Measurements from ENCODE around the gene BSCL2. TPM values are rescaled to one million over a fixed set of nuclear protein-coding genes. Genes with fewer than 3 reads are reported as not detected.

BSCL2 gene
- total and polyA plus RNA-seq, 2 of the 13 experiments (the other 11 are each of a cell fraction or from before 2014, with no cell fraction given): 19.5 to 21.1 TPM

DNA sequence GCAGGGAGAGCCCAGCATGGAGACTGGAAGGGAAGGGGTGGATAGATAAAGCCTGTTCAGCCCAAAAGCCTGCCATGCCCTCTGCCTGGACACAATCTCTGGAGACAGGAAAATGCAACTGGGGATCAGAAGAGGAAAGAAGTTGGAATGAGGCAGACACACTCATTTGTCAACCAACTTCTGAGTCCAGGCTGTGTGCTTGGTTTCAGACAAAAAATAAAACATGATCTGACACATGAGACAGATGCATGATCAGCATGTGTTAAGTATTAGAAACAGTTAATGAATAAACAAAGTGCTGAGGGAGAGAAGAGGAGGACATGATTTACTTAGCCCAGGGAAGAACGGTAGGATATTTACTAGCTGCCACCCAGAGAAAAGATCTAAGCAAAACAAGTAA is 18.7 kb downstream of the BSCL2 start (continued):
- TF ChIP-seq ZNF138 (CRISPR knock-in tag; IDR thresholded peaks at IDR 0.05; ENCODE audit: low read depth) (no peak), MZF1 (CRISPR knock-in tag; IDR thresholded peaks at IDR 0.05; ENCODE audit: borderline replicate concordance) (no peak), ASH2L (IDR thresholded peaks at IDR 0.05; ENCODE audit: insufficient read length, low read depth, low read length) (no peak)

GRCh38 chr11:62687508-62688396 is 19.5 kb downstream of the BSCL2 start:
- 97% methylated on average over 29 of the region's 74 CpGs for WGBS (ENCODE audit: low lambda C conversion rate)
- no peaks in the 10 kb centered on the region for H4K20me1 ChIP-seq (ENCODE audit: insufficient read depth, low read length)
- H2AFZ ChIP-seq (ENCODE audit: low read length): no peak overlapping the region
- no peaks in the 10 kb centered on the region for H3K79me2 ChIP-seq (ENCODE audit: insufficient read depth, low read length)
- H3K36me3 ChIP-seq (replicated peaks in 1 of 2; ENCODE audit: control insufficient read depth in 1 of 2, insufficient read depth in 2 of 2, low read length in 2 of 2): peaks cover 15 to 26% of the 10 kb centered on the region in 2 experiments
- no peak for FAIRE-seq
- H3K9ac ChIP-seq (ENCODE audit: insufficient read depth, low read depth, low read length): no peak overlapping the region
- no peaks in the 10 kb centered on the region for H3K9me3 ChIP-seq (ENCODE audit: low read length)
- H3K4me1 ChIP-seq (ENCODE audit: insufficient read depth, low read length): no peaks in the 10 kb centered on the region
- H3K4me3 ChIP-seq (replicated peaks in 1 of 3; ENCODE audit: insufficient read depth in 1 of 3, low read depth in 2 of 3, low read length in 3 of 3): no peak overlapping the region
- no peak overlapping the region for H3K4me2 ChIP-seq (ENCODE audit: low read depth, low read length)
- H3K27ac ChIP-seq (ENCODE audit: extremely low read length, insufficient read depth, low read length): no peak overlapping the region
- CTCF ChIA-PET (ENCODE audit: low intra/inter-chr PET ratio, low total read pairs): no interaction called here
- POLR2A ChIA-PET: no interaction called here
- peak; percentile 13; the same call in 2 of the 3 replicates for ATAC-seq
- in situ Hi-C loops (cut with HindIII; ENCODE audit: extremely low pct_ligation_motif_present, low pct_unique_long_range_greater_than_20kb) (no loop called here), intact Hi-C loops (cut with micrococcal nuclease; ENCODE audit: unreplicated experiment) (no loop called here)
- BruUV-seq (replicated peaks): no TSS peak
- no peak for DNase-seq (ENCODE audit: low spot score)
- H3K27me3 ChIP-seq (ENCODE audit: control insufficient read depth in 1 of 2, insufficient read depth in 2 of 2, low read length in 2 of 2): no peaks in the 10 kb centered on the region
- no peak for TF ChIP-seq SRY (CRISPR knock-in tag; IDR thresholded peaks at IDR 0.05)
- no peak for TF ChIP-seq FOXM1 (CRISPR knock-in tag; IDR thresholded peaks at IDR 0.05)
- TF ChIP-seq ZNF670 (CRISPR knock-in tag; IDR thresholded peaks at IDR 0.05; ENCODE audit: borderline replicate concordance): no peak
- TF ChIP-seq AHR (CRISPR knock-in tag; IDR thresholded peaks at IDR 0.05): no peak
- TF ChIP-seq ZBTB42 (CRISPR knock-in tag; IDR thresholded peaks at IDR 0.05): no peak
- no peak for TF ChIP-seq ZNF546 (CRISPR knock-in tag; conservative IDR thresholded peaks at IDR 0.05)
- no peak for TF ChIP-seq SRSF1 (optimal IDR thresholded peaks at IDR 0.05; ENCODE audit: low read depth, low read length)
- no peak for TF ChIP-seq NFIC (IDR thresholded peaks at IDR 0.05; ENCODE audit: low read length)
- no peak for TF ChIP-seq SCMH1 (CRISPR knock-in tag; IDR thresholded peaks at IDR 0.05; ENCODE audit: borderline replicate concordance)
- no peak for TF ChIP-seq ZSCAN12 (CRISPR knock-in tag; IDR thresholded peaks at IDR 0.05)
- no peak for TF ChIP-seq MTF1 (CRISPR knock-in tag; IDR thresholded peaks at IDR 0.05)
- no peak for TF ChIP-seq ZNF652 (CRISPR knock-in tag; IDR thresholded peaks at IDR 0.05; ENCODE audit: borderline replicate concordance, low read depth)
- TF ChIP-seq NONO (IDR thresholded peaks at IDR 0.05): no peak
- TF ChIP-seq NONO (CRISPR knock-in tag; conservative IDR thresholded peaks at IDR 0.05): no peak
- TF ChIP-seq, protein P1, sequence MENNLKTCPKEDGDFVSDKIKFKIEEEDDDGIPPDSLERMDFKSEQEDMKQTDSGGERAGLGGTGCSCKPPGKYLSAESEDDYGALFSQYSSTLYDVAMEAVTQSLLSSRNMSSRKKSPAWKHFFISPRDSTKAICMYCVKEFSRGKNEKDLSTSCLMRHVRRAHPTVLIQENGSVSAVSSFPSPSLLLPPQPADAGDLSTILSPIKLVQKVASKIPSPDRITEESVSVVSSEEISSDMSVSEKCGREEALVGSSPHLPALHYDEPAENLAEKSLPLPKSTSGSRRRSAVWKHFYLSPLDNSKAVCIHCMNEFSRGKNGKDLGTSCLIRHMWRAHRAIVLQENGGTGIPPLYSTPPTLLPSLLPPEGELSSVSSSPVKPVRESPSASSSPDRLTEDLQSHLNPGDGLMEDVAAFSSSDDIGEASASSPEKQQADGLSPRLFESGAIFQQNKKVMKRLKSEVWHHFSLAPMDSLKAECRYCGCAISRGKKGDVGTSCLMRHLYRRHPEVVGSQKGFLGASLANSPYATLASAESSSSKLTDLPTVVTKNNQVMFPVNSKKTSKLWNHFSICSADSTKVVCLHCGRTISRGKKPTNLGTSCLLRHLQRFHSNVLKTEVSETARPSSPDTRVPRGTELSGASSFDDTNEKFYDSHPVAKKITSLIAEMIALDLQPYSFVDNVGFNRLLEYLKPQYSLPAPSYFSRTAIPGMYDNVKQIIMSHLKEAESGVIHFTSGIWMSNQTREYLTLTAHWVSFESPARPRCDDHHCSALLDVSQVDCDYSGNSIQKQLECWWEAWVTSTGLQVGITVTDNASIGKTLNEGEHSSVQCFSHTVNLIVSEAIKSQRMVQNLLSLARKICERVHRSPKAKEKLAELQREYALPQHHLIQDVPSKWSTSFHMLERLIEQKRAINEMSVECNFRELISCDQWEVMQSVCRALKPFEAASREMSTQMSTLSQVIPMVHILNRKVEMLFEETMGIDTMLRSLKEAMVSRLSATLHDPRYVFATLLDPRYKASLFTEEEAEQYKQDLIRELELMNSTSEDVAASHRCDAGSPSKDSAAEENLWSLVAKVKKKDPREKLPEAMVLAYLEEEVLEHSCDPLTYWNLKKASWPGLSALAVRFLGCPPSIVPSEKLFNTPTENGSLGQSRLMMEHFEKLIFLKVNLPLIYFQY (CRISPR knock-in tag; IDR thresholded peaks at IDR 0.05; ENCODE audit: borderline replicate concordance): no peak
- TF ChIP-seq ZNF138 (CRISPR knock-in tag; IDR thresholded peaks at IDR 0.05; ENCODE audit: low read depth): no peak
- TF ChIP-seq MIER3 (CRISPR knock-in tag; IDR thresholded peaks at IDR 0.05; ENCODE audit: borderline replicate concordance): no peak

Measured in HepG2 (cell line).